ENCODE results near the gene SPTY2D1.
"Not testable (repeated sequence)": the region's sequence is repeated elsewhere in the genome, so short reads cannot be mapped to it uniquely, and the experiment has no call there.

Gene SPTY2D1, protein sequence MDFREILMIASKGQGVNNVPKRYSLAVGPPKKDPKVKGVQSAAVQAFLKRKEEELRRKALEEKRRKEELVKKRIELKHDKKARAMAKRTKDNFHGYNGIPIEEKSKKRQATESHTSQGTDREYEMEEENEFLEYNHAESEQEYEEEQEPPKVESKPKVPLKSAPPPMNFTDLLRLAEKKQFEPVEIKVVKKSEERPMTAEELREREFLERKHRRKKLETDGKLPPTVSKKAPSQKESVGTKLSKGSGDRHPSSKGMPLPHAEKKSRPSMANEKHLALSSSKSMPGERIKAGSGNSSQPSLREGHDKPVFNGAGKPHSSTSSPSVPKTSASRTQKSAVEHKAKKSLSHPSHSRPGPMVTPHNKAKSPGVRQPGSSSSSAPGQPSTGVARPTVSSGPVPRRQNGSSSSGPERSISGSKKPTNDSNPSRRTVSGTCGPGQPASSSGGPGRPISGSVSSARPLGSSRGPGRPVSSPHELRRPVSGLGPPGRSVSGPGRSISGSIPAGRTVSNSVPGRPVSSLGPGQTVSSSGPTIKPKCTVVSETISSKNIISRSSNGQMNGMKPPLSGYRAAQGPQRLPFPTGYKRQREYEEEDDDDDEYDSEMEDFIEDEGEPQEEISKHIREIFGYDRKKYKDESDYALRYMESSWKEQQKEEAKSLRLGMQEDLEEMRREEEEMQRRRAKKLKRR

DNA sequence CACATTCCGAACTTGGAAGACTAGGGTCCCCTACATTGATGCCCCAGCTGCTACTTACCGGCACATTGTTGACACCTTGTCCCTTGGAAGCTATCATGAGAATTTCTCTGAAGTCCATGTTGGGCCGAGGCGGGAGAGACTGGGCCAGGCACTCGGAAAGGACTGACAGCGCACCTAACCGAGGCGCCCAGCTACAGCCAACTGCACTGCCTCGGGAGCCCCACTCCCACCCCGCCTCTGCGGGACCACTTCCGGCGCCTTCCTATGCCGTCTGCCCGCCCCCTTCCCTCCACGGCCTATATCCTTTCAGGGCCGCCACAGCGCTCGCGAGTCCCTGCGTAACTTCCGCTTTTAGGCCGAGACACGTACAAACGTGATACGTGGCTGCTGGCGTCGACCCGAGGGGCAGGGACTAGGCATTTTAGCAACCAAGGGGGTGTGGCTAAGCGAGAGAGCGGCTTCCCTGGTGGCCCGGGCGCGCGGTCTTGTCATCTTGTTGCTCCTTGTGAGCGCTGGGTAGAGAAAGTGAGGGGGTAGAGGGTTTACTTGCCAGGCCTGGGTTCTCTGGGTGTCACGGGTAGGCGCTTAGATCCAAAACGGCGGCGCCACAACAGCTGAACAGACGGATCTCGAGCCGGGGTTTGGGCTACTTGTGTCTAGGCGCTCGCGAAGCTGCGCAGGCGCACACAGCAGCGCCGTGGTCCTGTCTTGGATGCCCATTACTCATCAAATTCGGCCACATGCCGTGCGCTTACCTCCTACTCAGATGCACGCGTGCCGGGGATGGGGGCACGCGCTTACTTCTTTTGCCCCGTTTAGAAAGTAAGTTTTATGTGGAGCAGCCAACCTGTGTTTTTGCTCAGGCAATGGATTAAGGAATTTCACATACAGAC, at the start of gene SPTY2D1:
Gene SPTY2D1, minus strand, starts transcription at position 203 of the 893 bp plus-strand sequence. Its CDS starts 85 bp downstream, at position 118.
- peak; percentile 99 for DNase-seq

GRCh38 chr11:18682466-18682865, 48.3 kb upstream of the SPTY2D1 start:
- DNase-seq, result no peak

- not testable (repeated sequence) for DNase-seq
Measured at GRCh38 chr11:18681949-18682348, 47.8 kb upstream of the SPTY2D1 start.

GRCh38 chr11:18677560-18677959, 43.4 kb upstream of the SPTY2D1 start:
- DNase-seq, result no peak

DNA sequence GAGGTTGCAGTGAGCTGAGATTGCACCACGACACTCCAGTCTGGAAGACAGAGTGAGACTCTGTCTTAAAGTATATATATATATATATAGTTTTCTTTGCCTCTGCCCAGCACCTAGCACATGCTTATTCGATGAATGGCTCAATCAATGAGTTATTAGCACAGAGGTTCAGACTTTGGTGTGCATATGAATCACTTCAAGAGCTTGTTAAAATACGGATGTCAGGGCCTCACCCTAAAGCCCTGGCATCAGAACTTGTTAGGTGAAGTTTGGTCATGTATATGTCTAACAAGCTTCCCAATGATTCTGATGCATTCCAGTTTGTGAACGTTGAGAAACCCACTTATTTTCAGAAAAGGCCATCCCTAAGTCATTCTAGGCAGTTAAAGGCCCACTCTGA, 42.7 kb upstream of the SPTY2D1 start:
- no peak for DNase-seq

GRCh38 chr11:18672209-18672608, 38.1 kb upstream of the SPTY2D1 start:
- not testable (repeated sequence) for DNase-seq

DNA sequence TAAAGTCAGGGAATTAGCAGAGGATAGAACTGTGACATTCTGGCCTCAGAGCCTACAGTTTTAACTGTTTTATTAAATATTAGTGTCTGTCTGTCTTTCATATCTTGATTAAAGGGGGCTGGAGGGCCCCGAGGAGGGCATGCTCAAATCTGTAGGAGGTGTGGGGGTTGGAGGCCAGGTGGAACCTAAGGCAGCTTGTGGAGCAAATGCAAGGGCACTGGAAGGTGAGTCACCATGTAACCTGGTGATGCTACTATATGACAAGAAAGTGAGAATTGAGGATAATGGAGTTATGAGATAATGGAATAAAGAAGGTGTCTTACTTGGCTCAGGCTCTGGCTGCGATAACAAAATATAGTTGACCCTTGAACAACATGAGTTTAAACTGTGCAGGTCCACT, 37.1 kb upstream of the SPTY2D1 start:
- no peak for DNase-seq

DNA sequence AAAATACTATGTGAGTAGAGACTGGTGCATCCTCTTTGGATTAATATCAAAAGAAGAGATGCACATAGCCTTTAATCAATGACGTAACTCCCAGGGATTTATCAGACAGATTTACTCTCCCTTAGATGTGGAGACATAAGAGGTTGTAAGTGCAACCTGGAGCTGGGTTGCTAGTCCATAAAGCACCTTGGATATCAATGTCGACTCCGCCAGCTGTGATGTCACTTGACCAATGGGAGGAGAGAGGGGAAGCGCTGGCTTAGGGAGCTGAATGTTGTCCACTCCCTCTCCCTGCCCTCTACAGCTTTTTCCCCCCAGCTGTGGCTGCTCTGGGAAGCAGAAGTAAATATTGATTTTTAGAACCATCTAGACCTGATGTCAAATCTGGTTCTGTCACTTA, 35.6 kb upstream of the SPTY2D1 start:
- no peak for DNase-seq

- DNase-seq, result no peak
Measured at GRCh38 chr11:18669219-18669596, 35.1 kb upstream of the SPTY2D1 start.

- DNase-seq, result no peak
Measured at GRCh38 chr11:18668131-18668530, 34.0 kb upstream of the SPTY2D1 start.

DNA sequence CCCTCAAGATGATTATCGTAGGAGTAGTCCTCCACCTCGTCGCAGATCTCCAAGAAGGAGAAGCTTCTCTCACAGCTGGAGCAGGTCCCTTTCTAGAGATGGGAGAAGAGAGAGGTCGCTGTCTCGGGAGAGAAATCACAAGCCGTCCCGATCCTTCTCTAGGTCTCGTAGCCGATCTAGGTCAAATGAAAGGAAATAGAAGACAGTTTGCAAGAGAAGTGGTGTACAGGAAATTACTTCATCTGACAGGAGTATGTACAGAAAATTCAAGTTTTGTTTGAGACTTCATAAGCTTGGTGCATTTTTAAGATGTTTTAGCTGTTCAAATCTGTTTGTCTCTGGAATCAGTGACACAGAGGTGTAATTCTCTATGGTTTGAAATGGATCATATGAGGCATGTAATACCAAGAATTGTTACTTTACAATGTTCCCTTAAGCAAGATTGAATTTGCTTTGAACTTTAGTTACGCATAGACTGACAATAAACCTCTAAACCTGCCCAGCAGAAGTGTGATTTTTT, 31.3 kb upstream of the SPTY2D1 start:
- not testable (repeated sequence) for DNase-seq

GRCh38 chr11:18657673-18658072, 23.5 kb upstream of the SPTY2D1 start:
- no peak for DNase-seq

GRCh38 chr11:18650859-18651557, 16.9 kb upstream of the SPTY2D1 start:
- DNase-seq, result peak; percentile 29

DNA sequence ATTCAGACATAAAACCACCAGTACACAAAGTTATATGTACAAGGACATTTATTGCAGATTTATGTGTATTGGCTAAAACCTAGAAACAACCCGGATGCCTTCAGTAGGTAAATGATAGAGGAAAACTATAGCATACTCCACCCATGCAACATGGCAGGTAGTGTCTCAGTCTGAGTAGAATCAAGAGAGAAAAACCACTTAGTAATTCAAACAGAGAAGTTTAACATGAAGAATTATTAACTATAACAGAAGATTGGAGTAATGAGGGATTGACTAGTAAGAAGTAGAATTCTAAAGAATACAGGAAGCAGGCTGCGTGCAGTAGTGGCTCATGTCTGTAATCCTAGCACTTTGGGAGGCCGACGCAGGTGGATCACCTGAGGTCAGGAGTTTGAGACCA, 16.2 kb upstream of the SPTY2D1 start:
- DNase-seq, result no peak

DNA sequence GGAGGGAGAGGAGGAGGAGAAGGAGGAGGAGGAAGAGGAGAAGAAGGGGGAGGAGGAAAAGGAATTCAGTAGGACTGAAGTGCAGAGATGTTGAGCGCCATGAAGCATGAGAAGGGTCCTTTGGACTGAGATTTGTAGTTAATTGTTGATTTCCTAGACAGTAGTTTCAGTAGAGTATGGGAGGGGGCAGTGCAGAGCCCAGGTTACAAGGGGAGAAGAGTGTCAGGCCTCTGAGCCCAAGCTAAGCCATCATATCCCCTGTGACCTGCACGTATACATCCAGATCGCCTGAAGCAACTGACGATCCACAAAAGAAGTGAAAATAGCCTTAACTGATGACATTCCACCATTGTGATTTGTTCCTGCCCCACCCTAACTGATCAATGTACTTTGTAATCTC, 8.9 kb upstream of the SPTY2D1 start:
- DNase-seq, result not testable (repeated sequence)

DNA sequence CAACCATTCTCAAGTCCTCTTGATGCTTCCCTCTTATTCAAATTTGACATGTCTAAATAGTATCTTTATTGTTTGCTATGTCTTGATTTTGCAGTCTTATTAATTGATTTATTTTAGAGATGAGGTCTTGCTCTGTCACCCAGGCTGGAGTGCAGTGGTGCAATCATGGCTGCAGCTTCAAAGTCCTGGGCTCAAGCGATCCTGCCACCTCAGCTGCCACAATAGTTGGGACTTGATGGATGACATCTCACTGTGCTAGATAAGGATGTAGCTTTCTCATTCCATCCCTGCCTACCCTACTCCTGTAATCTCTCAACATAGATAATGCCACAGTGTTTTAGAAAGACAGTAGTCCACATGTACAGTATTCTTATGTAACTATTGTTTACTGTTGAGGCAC, 7.5 kb upstream of the SPTY2D1 start:
- no peak for DNase-seq

- DNase-seq, result no peak
Measured at GRCh38 chr11:18633256-18634139, 644 bp downstream of the SPTY2D1 start.

DNA sequence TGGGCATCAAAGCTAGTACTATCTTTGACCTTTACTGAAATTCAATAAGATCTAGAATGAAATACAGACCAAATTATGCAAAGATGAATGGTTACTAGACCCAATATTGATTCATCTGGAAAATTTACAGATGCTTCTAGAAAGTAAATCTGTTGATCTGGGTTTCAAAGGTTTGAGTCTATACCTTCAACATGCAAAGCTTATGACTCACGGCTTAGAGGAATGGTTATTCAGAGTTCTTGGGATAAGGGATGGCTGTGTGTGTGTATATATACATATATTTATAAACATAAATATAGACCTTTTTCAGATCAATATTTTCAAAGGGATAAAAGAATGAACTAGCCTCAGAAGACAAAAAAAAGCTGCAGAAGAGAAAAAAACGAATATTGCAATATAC, 1.3 kb downstream of the SPTY2D1 start:
- DNase-seq, result no peak

DNA sequence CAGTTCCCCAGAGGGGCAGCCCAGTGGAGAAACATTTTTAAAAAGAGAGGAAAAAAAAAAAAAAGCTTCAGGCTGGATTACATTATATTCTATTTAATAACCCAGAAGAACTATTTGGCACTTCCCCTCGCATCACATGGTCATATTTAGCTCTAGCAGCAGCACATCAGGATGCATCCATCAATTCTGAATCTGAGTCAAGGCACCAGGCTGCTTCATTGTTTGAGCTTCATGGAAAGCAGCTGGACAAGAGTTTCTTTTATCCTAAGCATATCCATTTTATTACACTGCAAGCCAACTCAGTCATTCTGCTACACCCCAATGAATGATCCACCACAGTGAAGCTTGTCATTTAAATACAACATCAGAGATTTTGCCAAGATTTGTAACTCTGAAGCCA, 10.0 kb downstream of the SPTY2D1 start:
- DNase-seq, result no peak

DNA sequence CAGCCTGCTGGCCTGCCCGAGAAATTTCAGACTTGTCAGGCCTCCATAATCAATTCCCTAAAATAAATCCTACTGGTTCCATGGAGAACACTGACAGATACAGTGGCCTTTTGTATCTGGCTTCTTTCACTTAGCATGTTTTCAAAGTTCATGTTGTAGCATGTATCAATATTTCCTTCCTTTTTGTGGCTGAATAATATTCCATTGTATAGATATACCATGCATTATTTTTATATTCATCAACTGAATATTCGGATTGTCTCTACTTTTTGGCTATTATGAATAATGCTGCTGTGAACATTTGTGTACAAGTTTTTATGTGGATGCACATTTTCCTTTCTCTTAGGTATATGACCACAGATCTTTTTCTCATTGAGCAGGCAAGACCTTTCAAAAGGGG, 10.4 kb downstream of the SPTY2D1 start:
- no peak for DNase-seq

- no peak for DNase-seq
Measured at GRCh38 chr11:18618342-18619025, 15.7 kb downstream of the SPTY2D1 start.
